HG03460 (cell line): Measurements from ENCODE around the gene PARD3.
"Not testable (repeated sequence)": the region's sequence is repeated elsewhere in the genome, so short reads cannot be mapped to it uniquely, and the experiment has no call there.

ENCODE experiments used
- ATAC-seq: cut with Tn5 transposase; IDR thresholded peaks from one replicate; pipeline ENCODE4 v1.9.1; 2021; ENCODE audit not compliant: unreplicated experiment

PARD3 gene

GRCh38 chr10:34800624-34801023, 14.5 kb downstream of the PARD3 start:
- no peak for ATAC-seq

DNA sequence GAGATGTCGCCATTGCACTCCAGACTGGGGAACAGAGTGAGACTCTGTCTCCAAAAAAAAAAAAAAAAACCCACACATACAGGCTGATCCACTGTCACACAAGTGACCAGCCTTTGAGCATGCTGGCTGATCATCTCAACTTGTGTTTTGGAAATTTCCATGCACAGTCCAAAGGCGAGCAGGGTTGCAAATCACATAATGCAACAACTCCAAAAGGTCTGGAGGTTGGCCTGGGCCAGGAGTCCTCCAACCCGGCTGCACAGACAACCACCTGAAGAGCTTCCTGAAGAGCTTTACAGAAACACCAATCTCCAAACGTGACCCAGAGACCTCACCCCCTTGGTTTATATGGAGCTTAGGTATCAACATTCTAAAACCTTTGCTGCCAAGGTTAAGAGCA, 16.4 kb downstream of the PARD3 start:
- ATAC-seq, result no peak

DNA sequence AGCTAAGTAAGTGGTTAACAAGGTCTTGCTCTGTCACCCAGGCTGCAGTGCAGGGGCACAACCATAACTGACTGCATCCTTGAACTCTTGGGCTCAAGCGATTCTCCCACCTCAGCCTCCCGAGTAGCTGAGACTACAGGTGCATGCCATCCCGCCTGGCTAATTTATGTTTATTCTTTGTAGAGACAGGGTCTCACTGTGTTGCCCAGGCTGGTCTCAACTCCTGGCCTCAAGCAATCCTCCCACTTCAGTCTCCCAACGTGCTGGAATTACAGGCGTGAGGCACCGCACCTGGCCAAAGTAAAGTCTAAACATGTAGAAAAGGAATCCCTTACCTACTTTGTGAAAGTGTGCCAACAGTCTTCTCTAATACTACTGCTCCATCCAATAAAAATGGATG, 17.9 kb downstream of the PARD3 start:
- ATAC-seq, result no peak

DNA sequence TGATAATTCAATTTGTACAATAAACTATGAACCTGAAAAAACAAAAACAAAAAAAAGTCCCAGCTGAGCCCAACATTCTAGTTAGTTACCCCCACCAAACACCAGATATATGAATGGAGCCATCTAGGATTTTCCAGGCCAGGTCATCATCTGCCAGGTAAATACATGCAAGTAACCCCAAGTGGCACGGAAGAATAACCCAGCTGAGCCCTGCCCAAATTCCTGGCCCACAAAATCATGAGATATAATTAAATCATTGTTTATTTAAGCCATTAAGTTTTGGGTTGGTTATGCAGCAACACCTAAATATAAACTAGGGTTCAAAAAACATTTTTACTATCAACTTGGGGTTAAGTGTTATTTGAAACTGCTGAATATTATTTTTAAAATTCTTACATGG, 19.0 kb downstream of the PARD3 start:
- ATAC-seq, result no peak

GRCh38 chr10:34795334-34795733, 19.8 kb downstream of the PARD3 start:
- no peak for ATAC-seq

- no peak for ATAC-seq
Measured at GRCh38 chr10:34794835-34795234, 20.3 kb downstream of the PARD3 start.

- not testable (repeated sequence) for ATAC-seq
Measured at GRCh38 chr10:34793581-34793980, 21.5 kb downstream of the PARD3 start.

- ATAC-seq, result no peak
Measured at GRCh38 chr10:34792881-34793280, 22.2 kb downstream of the PARD3 start.

DNA sequence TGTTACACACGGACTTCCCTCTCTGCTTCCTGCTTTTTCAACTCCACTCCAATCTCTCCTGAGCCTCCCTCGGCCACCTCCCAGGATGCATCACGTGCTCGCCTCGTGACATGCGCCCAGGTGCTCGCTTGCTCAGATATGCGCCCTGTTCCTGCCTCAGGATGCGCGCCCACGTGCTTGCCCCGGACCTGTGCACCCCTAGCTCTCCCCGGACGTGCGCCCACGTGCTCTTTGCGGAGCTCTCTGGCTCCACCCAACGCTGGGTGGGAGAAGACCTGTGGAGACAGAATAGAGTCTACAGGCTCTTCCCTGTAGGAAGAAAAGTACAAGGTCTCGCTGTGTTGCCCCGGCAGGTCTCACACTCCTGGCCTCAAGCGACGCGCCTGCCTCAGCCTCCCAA, 23.1 kb downstream of the PARD3 start:
- ATAC-seq, result no peak

DNA sequence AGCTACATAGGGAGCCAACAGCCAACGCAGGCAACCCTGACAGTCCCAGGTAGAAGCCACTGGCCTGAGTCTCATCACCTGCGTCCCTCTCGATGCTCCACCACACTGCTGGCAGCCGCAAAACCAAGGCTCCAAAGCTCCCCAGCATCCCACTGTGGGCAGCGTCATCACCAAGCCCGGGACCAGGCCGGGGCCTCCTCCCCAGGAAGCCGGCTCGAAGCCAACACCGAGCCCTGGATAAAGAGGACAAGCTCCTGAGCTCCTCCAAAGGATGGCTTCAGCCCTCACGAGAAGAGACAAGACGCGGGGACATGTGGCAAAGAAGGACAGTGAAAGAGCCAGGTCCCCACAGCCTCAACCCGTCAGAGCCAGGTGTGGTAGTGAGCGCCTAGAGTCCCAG, 23.9 kb downstream of the PARD3 start:
- no peak for ATAC-seq

DNA sequence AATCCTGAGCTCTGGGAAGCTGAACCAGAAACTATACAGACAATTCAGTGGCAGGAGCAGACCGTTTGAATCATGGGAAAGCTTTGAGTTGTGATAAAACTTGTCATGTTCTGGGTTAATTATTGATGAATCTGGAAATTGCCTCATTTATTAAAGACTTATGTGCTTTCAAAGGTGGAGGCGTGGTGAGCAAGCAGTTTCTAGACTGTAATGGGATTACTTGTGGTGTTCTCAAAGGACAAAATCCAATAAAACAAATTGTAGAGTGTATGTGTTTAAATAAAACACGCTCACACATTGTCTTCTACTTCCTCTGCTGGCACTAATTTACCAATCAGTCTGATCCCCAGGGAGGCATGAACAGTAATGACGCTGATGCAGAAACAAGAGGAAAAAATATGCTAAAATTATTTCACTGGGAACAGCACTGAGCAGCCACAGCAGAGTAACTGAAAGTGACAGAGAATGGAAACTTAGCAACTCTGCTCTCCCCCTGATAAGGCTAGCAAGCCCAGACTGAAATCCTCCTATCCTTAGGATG, 25.1 kb downstream of the PARD3 start:
- ATAC-seq, result no peak

GRCh38 chr10:34786464-34786863, 28.6 kb downstream of the PARD3 start:
- ATAC-seq, result no peak

GRCh38 chr10:34781711-34782110, 33.4 kb downstream of the PARD3 start:
- ATAC-seq, result no peak

- peak; percentile 84 for ATAC-seq
Measured at GRCh38 chr10:34780818-34781380, 34.2 kb downstream of the PARD3 start.

DNA sequence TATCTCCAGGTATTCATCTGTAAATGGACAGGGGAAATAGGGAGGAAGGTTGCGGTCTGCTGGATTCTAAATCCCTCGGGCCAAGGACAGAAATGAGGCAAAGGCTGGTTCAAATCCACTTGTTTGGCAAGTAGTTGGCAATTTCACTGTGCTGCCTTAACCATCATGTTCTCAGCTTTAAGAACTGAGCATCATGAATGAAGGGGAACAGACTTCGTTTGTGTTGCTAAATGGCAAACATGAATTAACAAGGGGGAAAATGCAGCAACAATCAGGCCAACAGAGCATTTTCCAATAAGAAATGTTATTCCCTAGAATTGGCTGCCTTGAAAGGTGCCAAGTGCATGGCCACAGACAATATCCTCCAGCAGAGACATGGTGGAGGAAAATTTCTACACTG, 36.9 kb downstream of the PARD3 start:
- ATAC-seq, result no peak

DNA sequence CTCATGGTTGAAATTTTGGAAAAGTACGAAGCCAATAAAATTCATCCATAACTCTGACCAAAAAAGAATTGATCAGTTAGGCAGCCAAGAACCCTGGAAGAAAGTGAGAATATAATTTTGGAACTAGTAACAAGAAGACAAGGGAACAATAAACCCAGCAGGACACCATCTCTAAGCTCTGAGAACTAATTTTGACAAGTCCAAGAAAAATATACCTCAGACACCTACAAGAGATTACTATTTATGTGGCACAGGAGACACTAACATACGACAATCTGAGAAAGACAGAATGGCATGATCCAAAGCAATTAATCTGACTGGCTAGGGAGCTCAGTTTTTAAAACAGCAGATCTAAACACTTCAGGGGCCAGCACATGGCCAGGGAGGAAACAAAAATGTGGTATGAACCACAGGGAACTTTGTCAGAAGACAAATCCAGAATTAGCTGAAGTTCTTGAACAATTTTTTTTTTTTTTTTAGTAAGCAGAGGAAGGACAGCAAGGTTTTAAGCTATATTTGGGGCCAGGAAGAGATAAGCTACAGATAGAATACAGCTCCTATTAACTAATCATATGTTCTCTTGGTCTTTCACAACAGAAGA, 38.9 kb downstream of the PARD3 start:
- no peak for ATAC-seq

DNA sequence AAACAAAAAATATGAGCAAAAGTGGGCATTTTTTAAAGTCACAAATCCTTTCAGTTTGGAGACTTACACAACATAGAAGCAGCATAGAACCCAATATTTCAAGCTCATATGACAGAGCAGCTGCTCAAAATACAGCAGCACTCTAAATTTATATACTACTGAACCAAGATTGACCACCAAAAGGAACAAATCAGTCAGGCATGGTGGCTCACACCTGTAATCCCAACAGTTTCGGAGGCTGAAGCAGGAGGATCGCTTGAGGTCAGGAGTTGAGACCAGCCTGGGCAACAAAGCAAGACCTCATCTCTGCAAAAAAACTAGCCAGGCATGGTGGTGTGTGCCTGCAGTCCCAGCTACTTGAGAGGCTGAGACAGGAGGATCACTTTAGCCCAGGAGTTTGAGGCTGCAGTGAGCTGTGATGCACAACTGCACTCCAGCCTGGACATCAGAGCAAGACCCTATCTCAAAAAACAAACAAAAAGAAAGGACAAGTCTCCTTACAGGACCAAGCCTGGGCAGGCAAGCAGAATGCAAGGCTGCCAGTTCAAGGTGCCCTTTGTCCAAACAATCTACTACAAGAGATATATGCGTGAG, 40.0 kb downstream of the PARD3 start:
- ATAC-seq, result no peak

DNA sequence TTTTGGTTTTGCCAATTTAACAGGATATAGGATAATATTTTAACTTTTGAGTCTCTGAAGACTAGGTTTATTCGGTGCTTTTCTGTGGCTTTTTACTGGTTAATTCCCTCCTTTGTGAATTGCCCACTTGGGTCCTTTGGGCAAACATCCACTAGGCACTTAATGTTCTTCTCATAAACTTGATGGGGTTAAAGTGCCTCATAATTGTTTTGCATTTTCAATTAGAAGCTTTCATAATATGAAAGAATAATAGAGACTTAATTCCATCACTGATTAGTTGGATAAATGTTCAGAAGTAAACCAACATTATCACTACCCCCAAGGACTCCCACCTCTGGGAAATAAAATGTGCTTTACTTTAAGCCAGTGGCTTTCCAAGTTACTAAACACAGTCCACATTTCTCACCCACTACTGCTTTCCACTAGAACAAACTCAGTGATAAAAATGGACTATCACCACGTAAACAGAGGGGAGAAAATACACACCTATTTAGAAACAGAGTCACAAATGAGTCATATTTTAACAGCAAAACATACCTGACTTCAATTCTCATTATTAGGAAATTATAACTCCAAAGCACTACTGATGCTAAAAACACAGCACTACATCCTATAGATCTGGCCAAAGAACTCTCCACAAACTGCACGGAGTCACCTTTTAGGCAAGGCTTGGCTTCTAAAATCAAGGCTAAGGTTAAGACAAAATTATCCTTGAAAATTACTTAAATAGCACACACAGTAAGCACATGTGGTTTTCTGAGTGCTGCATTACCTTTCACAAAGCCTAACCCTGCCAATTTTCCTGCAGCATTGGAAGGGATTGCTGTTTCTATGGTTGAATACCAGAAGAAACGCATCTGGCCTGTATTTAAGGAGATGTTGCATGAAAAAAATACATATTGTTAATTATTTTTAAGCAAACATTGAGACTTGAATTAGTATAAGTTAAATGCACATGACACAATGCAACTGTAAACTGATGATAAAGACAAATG, 41.2 kb downstream of the PARD3 start:
- ATAC-seq, result no peak

DNA sequence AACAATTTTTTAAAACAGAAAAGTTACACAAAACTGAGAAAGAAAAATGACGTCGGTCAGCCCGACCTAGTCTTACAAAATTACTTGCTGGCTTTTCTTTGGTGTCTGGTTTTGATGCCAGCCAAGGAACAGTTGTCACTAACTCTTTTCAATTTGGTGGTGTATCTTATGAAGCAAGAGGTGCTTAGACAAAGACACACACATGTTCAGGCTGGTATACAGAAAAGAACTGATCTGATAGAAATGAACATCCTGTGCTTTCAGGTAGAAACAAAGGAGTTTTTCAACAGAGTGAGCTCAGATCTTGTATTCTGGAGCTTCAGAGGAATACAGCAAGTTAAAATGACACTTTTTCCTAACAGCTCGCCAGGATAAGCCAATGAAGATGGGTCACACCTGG, 43.6 kb downstream of the PARD3 start:
- ATAC-seq, result no peak

DNA sequence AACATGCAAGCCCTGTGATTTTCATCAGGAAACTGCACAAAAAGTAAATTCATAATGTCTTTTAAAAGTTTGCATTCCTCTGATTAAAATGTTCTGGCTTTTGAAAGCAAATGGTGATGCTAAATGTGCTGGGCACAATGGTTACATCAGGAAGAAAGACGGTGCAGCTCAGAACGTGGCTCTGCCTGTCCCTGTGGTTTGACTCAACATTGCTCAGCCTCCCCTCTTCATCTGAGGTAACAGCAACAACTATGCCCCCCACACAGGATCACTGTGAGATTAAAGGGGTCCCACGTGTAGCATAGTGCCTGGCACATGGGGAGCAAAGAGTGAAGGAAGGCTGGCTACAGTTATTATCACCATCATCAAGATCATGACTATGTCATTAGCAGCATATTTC, 44.0 kb downstream of the PARD3 start:
- ATAC-seq, result no peak

DNA sequence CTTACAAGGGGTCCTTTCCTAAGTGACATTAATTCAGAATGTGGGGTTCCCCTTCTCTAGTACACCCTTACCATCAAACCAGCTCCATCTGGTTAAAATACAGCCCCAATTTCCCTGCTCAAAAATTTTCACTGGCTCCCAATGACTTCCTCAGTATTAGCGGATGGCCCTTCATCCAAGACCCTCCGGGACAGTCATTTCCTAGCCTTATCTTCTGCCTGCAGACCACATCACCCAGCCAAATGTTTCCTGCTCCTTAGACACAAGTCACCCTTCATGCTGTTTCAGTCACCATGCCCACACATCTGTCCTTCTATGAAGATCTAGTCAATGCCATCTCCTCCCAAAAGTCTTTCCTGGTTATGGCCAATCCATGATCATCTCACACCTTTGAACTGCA, 45.2 kb downstream of the PARD3 start:
- ATAC-seq, result no peak

- no peak for ATAC-seq
Measured at GRCh38 chr10:34768972-34769330, 46.1 kb downstream of the PARD3 start.
